ENCODE measurements around the gene BICC1.
"Not testable (repeated sequence)": the region's sequence is repeated elsewhere in the genome, so short reads cannot be mapped to it uniquely, and the experiment has no call there.

The BICC1 gene

GRCh38 chr10:58846856-58847255, 334.2 kb downstream of the BICC1 start:
- Histone ChIP-seq H3K9me3 (ENCODE audit: control insufficient read depth in 1 of 2, low read length in 2 of 2) (no peaks in the 10 kb centered on the region), H3K4me3 (ENCODE audit: low read depth in 1 of 2, low read length in 2 of 2) (no peak overlapping the region), H3K27ac (ENCODE audit: low read depth, low read length) (no peak overlapping the region), H3K36me3 (ENCODE audit: control insufficient read depth in 1 of 2, insufficient read depth in 2 of 2, low read length in 2 of 2) (no peaks in the 10 kb centered on the region), H3K27me3 (ENCODE audit: control insufficient read depth in 1 of 2, insufficient read depth in 2 of 2, low read length in 2 of 2) (no peaks in the 10 kb centered on the region), H3K4me1 (ENCODE audit: control insufficient read depth in 1 of 2, insufficient read depth in 2 of 2, low read length in 2 of 2) (no peaks in the 10 kb centered on the region), H3K9ac (ENCODE audit: low read depth in 1 of 2, low read length in 2 of 2) (no peak overlapping the region)

- Histone ChIP-seq H3K4me3 (ENCODE audit: low read depth in 1 of 2, low read length in 2 of 2) (no peak overlapping the region), H3K4me1 (ENCODE audit: control insufficient read depth in 1 of 2, insufficient read depth in 2 of 2, low read length in 2 of 2) (no peaks in the 10 kb centered on the region), H3K27ac (ENCODE audit: low read depth, low read length) (no peak overlapping the region), H3K9ac (ENCODE audit: low read depth in 1 of 2, low read length in 2 of 2) (no peak overlapping the region), H3K27me3 (ENCODE audit: control insufficient read depth in 1 of 2, insufficient read depth in 2 of 2, low read length in 2 of 2) (no peaks in the 10 kb centered on the region), H3K36me3 (ENCODE audit: control insufficient read depth in 1 of 2, insufficient read depth in 2 of 2, low read length in 2 of 2) (no peaks in the 10 kb centered on the region), H3K9me3 (ENCODE audit: control insufficient read depth in 1 of 2, low read length in 2 of 2) (no peaks in the 10 kb centered on the region)
These were observed 338.9 kb downstream of the BICC1 start for GRCh38 chr10:58851606-58852005.

GRCh38 chr10:58853668-58854067, 341.0 kb downstream of the BICC1 start:
- H3K36me3 ChIP-seq (ENCODE audit: control insufficient read depth in 1 of 2, insufficient read depth in 2 of 2, low read length in 2 of 2), result no peaks in the 10 kb centered on the region
- H3K27me3 ChIP-seq (ENCODE audit: control insufficient read depth in 1 of 2, insufficient read depth in 2 of 2, low read length in 2 of 2), result no peaks in the 10 kb centered on the region
- no peak overlapping the region for H3K27ac ChIP-seq (ENCODE audit: low read depth, low read length)
- no peaks in the 10 kb centered on the region for H3K4me1 ChIP-seq (ENCODE audit: control insufficient read depth in 1 of 2, insufficient read depth in 2 of 2, low read length in 2 of 2)
- no peaks in the 10 kb centered on the region for H3K9me3 ChIP-seq (ENCODE audit: control insufficient read depth in 1 of 2, low read length in 2 of 2)
- no peak overlapping the region for H3K9ac ChIP-seq (ENCODE audit: low read depth in 1 of 2, low read length in 2 of 2)
- no peak overlapping the region for H3K4me3 ChIP-seq (ENCODE audit: low read depth in 1 of 2, low read length in 2 of 2)

GRCh38 chr10:58854811-58855210, 342.1 kb downstream of the BICC1 start:
- H3K36me3 ChIP-seq (ENCODE audit: control insufficient read depth in 1 of 2, insufficient read depth in 2 of 2, low read length in 2 of 2), result no peaks in the 10 kb centered on the region
- H3K27ac ChIP-seq (ENCODE audit: low read depth, low read length), result no peak overlapping the region
- no peaks in the 10 kb centered on the region for H3K4me1 ChIP-seq (ENCODE audit: control insufficient read depth in 1 of 2, insufficient read depth in 2 of 2, low read length in 2 of 2)
- H3K27me3 ChIP-seq (ENCODE audit: control insufficient read depth in 1 of 2, insufficient read depth in 2 of 2, low read length in 2 of 2), result no peaks in the 10 kb centered on the region
- H3K9ac ChIP-seq (ENCODE audit: low read depth in 1 of 2, low read length in 2 of 2), result no peak overlapping the region
- no peaks in the 10 kb centered on the region for H3K9me3 ChIP-seq (ENCODE audit: control insufficient read depth in 1 of 2, low read length in 2 of 2)
- H3K4me3 ChIP-seq (ENCODE audit: low read depth in 1 of 2, low read length in 2 of 2), result no peak overlapping the region

- H3K36me3 ChIP-seq (ENCODE audit: control insufficient read depth in 1 of 2, insufficient read depth in 2 of 2, low read length in 2 of 2), result no peaks in the 10 kb centered on the region
- H3K27ac ChIP-seq (ENCODE audit: low read depth, low read length), result no peak overlapping the region
- H3K4me3 ChIP-seq (ENCODE audit: low read depth in 1 of 2, low read length in 2 of 2), result no peak overlapping the region
- H3K4me1 ChIP-seq (ENCODE audit: control insufficient read depth in 1 of 2, insufficient read depth in 2 of 2, low read length in 2 of 2), result no peaks in the 10 kb centered on the region
- H3K27me3 ChIP-seq (ENCODE audit: control insufficient read depth in 1 of 2, insufficient read depth in 2 of 2, low read length in 2 of 2), result no peaks in the 10 kb centered on the region
- H3K9me3 ChIP-seq (ENCODE audit: control insufficient read depth in 1 of 2, low read length in 2 of 2), result no peaks in the 10 kb centered on the region
- H3K9ac ChIP-seq (ENCODE audit: low read depth in 1 of 2, low read length in 2 of 2), result no peak overlapping the region
These were observed 344.0 kb downstream of the BICC1 start for GRCh38 chr10:58856508-58857240.

- Histone ChIP-seq H3K27me3 (ENCODE audit: control insufficient read depth in 1 of 2, insufficient read depth in 2 of 2, low read length in 2 of 2) (no peaks in the 10 kb centered on the region), H3K4me3 (ENCODE audit: low read depth in 1 of 2, low read length in 2 of 2) (no peak overlapping the region), H3K4me1 (ENCODE audit: control insufficient read depth in 1 of 2, insufficient read depth in 2 of 2, low read length in 2 of 2) (no peaks in the 10 kb centered on the region), H3K9me3 (ENCODE audit: control insufficient read depth in 1 of 2, low read length in 2 of 2) (no peaks in the 10 kb centered on the region), H3K36me3 (ENCODE audit: control insufficient read depth in 1 of 2, insufficient read depth in 2 of 2, low read length in 2 of 2) (no peaks in the 10 kb centered on the region), H3K27ac (ENCODE audit: low read depth, low read length) (no peak overlapping the region), H3K9ac (ENCODE audit: low read depth in 1 of 2, low read length in 2 of 2) (no peak overlapping the region)
These were observed 344.7 kb downstream of the BICC1 start for GRCh38 chr10:58857251-58857805.

GRCh38 chr10:58858123-58858522, 345.5 kb downstream of the BICC1 start:
- not testable (repeated sequence) for H3K9ac ChIP-seq (ENCODE audit: low read depth in 1 of 2, low read length in 2 of 2)

GRCh38 chr10:58859526-58859925, 346.9 kb downstream of the BICC1 start:
- H3K4me1 ChIP-seq (ENCODE audit: control insufficient read depth in 1 of 2, insufficient read depth in 2 of 2, low read length in 2 of 2), result no peaks in the 10 kb centered on the region
- H3K36me3 ChIP-seq (ENCODE audit: control insufficient read depth in 1 of 2, insufficient read depth in 2 of 2, low read length in 2 of 2), result no peaks in the 10 kb centered on the region
- no peaks in the 10 kb centered on the region for H3K9me3 ChIP-seq (ENCODE audit: control insufficient read depth in 1 of 2, low read length in 2 of 2)
- no peak overlapping the region for H3K4me3 ChIP-seq (ENCODE audit: low read depth in 1 of 2, low read length in 2 of 2)
- no peak overlapping the region for H3K27ac ChIP-seq (ENCODE audit: low read depth, low read length)
- H3K27me3 ChIP-seq (ENCODE audit: control insufficient read depth in 1 of 2, insufficient read depth in 2 of 2, low read length in 2 of 2), result no peaks in the 10 kb centered on the region
- no peak overlapping the region for H3K9ac ChIP-seq (ENCODE audit: low read depth in 1 of 2, low read length in 2 of 2)

More at GRCh38 chr10:58858123-58858522, 345.5 kb downstream of the BICC1 start:
- not testable (repeated sequence) for H3K4me3 ChIP-seq (ENCODE audit: low read depth in 1 of 2, low read length in 2 of 2); H3K9me3 ChIP-seq (ENCODE audit: control insufficient read depth in 1 of 2, low read length in 2 of 2); H3K4me1 ChIP-seq (ENCODE audit: control insufficient read depth in 1 of 2, insufficient read depth in 2 of 2, low read length in 2 of 2); H3K27me3 ChIP-seq (ENCODE audit: control insufficient read depth in 1 of 2, insufficient read depth in 2 of 2, low read length in 2 of 2); H3K36me3 ChIP-seq (ENCODE audit: control insufficient read depth in 1 of 2, insufficient read depth in 2 of 2, low read length in 2 of 2); H3K27ac ChIP-seq (ENCODE audit: low read depth, low read length)

- H3K4me1 ChIP-seq (ENCODE audit: control insufficient read depth in 1 of 2, insufficient read depth in 2 of 2, low read length in 2 of 2), result no peaks in the 10 kb centered on the region
- no peak overlapping the region for H3K9ac ChIP-seq (ENCODE audit: low read depth in 1 of 2, low read length in 2 of 2)
- no peaks in the 10 kb centered on the region for H3K9me3 ChIP-seq (ENCODE audit: control insufficient read depth in 1 of 2, low read length in 2 of 2)
- no peak overlapping the region for H3K4me3 ChIP-seq (ENCODE audit: low read depth in 1 of 2, low read length in 2 of 2)
- no peaks in the 10 kb centered on the region for H3K36me3 ChIP-seq (ENCODE audit: control insufficient read depth in 1 of 2, insufficient read depth in 2 of 2, low read length in 2 of 2)
- no peaks in the 10 kb centered on the region for H3K27me3 ChIP-seq (ENCODE audit: control insufficient read depth in 1 of 2, insufficient read depth in 2 of 2, low read length in 2 of 2)
- H3K27ac ChIP-seq (ENCODE audit: low read depth, low read length), result no peak overlapping the region
These were observed 355.0 kb downstream of the BICC1 start for GRCh38 chr10:58867683-58868082.

- H3K4me1 ChIP-seq (ENCODE audit: control insufficient read depth in 1 of 2, insufficient read depth in 2 of 2, low read length in 2 of 2), result no peaks in the 10 kb centered on the region
- no peak overlapping the region for H3K4me3 ChIP-seq (ENCODE audit: low read depth in 1 of 2, low read length in 2 of 2)
- no peaks in the 10 kb centered on the region for H3K9me3 ChIP-seq (ENCODE audit: control insufficient read depth in 1 of 2, low read length in 2 of 2)
These were observed 356.2 kb downstream of the BICC1 start for GRCh38 chr10:58868736-58869435.

More at GRCh38 chr10:58868736-58869435, 356.2 kb downstream of the BICC1 start:
- Histone ChIP-seq H3K27me3 (ENCODE audit: control insufficient read depth in 1 of 2, insufficient read depth in 2 of 2, low read length in 2 of 2) (no peaks in the 10 kb centered on the region), H3K27ac (ENCODE audit: low read depth, low read length) (no peak overlapping the region), H3K9ac (ENCODE audit: low read depth in 1 of 2, low read length in 2 of 2) (no peak overlapping the region), H3K36me3 (ENCODE audit: control insufficient read depth in 1 of 2, insufficient read depth in 2 of 2, low read length in 2 of 2) (no peaks in the 10 kb centered on the region)

Measured in duodenal mucosa (tissue), 2 donors.